Parathyroid adenoma (tissue), 2 donors: Measurements from ENCODE around the gene RFX2.

ENCODE experiments used
- H2AFZ ChIP-seq: fragments of 300-600 bp; sonication (generic); one replicate; pipeline ENCODE4 v1.7.0; 2017; ENCODE audit warnings: antibody characterized with exemption, mild to moderate bottlenecking
- H3K27ac ChIP-seq: fragments of 300-600 bp; sonication (generic); one replicate; pipeline ENCODE4 v1.7.0; 2017
- H3K27me3 ChIP-seq: fragments of 300-600 bp; sonication (generic); one replicate; pipeline ENCODE4 v1.7.0; 2017; ENCODE audit warnings: low read length; ENCODE audit not compliant: control insufficient read depth, insufficient read depth
- H3K36me3 ChIP-seq: fragments of 300-600 bp; sonication (generic); one replicate; pipeline ENCODE4 v1.7.0; 2017; ENCODE audit warnings: low read length; ENCODE audit not compliant: control insufficient read depth, insufficient read depth
- H3K4me1 ChIP-seq: fragments of 300-600 bp; sonication (generic); one replicate; pipeline ENCODE4 v1.7.0; 2017; ENCODE audit warnings: control low read depth
- H3K4me2 ChIP-seq: fragments of 300-600 bp; sonication (generic); one replicate; pipeline ENCODE4 v1.7.0; 2017; ENCODE audit warnings: low read length
- H3K4me3 ChIP-seq: fragments of 300-600 bp; sonication (generic); one replicate; pipeline ENCODE4 v1.7.0; 2017; ENCODE audit warnings: low read depth, low read length
- H3K79me2 ChIP-seq: fragments of 300-600 bp; sonication (generic); one replicate; pipeline ENCODE4 v1.7.0; 2017; ENCODE audit warnings: control low read depth
- H3K9ac ChIP-seq: fragments of 300-600 bp; sonication (generic); one replicate; pipeline ENCODE4 v1.7.0; 2017; ENCODE audit warnings: mild to moderate bottlenecking
- H3K9me3 ChIP-seq: fragments of 300-600 bp; sonication (generic); one replicate; pipeline ENCODE4 v1.7.0; 2017; ENCODE audit warnings: low read length; ENCODE audit not compliant: control insufficient read depth
- CTCF ChIP-seq: fragments of 300-600 bp; sonication (generic); IDR thresholded peaks from one replicate; pipeline ENCODE4 v1.7.0; 2017; ENCODE audit warnings: antibody characterized with exemption, mild to moderate bottlenecking
- donor health status: primary hyperparathyroidism.

Gene RFX2

GRCh38 chr19:6014551-6015135, 95.7 kb downstream of the RFX2 start:
- no peaks in the 10 kb centered on the region for H3K4me1 ChIP-seq
- no peak overlapping the region for H3K9ac ChIP-seq
- no peaks in the 10 kb centered on the region for H3K36me3 ChIP-seq
- no peak overlapping the region for H3K4me2 ChIP-seq
- no peaks in the 10 kb centered on the region for H3K9me3 ChIP-seq
- no peak for TF ChIP-seq CTCF
- no peaks in the 10 kb centered on the region for H3K27me3 ChIP-seq
- no peak overlapping the region for H3K27ac ChIP-seq
- H2AFZ ChIP-seq = no peak overlapping the region
- H3K79me2 ChIP-seq = no peaks in the 10 kb centered on the region
- no peak overlapping the region for H3K4me3 ChIP-seq

- Histone ChIP-seq H3K4me1 (no peaks in the 10 kb centered on the region), H3K4me2 (no peak overlapping the region), H3K27ac (no peak overlapping the region), H3K4me3 (no peak overlapping the region), H2AFZ (no peak overlapping the region), H3K27me3 (no peaks in the 10 kb centered on the region), H3K9ac (no peak overlapping the region), H3K36me3 (no peaks in the 10 kb centered on the region), H3K79me2 (no peaks in the 10 kb centered on the region), H3K9me3 (no peaks in the 10 kb centered on the region)
- no peak for TF ChIP-seq CTCF
These were observed 97.7 kb downstream of the RFX2 start for GRCh38 chr19:6012426-6013170.

- Histone ChIP-seq H3K36me3 (no peaks in the 10 kb centered on the region), H3K27me3 (no peaks in the 10 kb centered on the region), H3K4me3 (no peak overlapping the region), H2AFZ (no peak overlapping the region), H3K27ac (no peak overlapping the region), H3K4me2 (no peak overlapping the region), H3K79me2 (no peaks in the 10 kb centered on the region), H3K9ac (no peak overlapping the region), H3K4me1 (no peaks in the 10 kb centered on the region), H3K9me3 (no peaks in the 10 kb centered on the region)
- no peak for TF ChIP-seq CTCF
These were observed 98.5 kb downstream of the RFX2 start for GRCh38 chr19:6011794-6012193.

- Histone ChIP-seq H3K9ac (no peak overlapping the region), H3K4me2 (no peak overlapping the region), H3K36me3 (no peaks in the 10 kb centered on the region), H3K79me2 (no peaks in the 10 kb centered on the region), H3K4me3 (no peak overlapping the region), H3K9me3 (no peaks in the 10 kb centered on the region), H2AFZ (no peak overlapping the region), H3K27ac (no peak overlapping the region), H3K27me3 (no peaks in the 10 kb centered on the region), H3K4me1 (no peaks in the 10 kb centered on the region)
- TF ChIP-seq CTCF = no peak
These were observed 99.1 kb downstream of the RFX2 start for GRCh38 chr19:6011206-6011605.

- Histone ChIP-seq H3K27ac (no peak overlapping the region), H3K27me3 (no peaks in the 10 kb centered on the region), H3K4me3 (no peak overlapping the region), H2AFZ (no peak overlapping the region), H3K36me3 (no peaks in the 10 kb centered on the region), H3K79me2 (no peaks in the 10 kb centered on the region), H3K9ac (no peak overlapping the region), H3K9me3 (no peaks in the 10 kb centered on the region), H3K4me1 (no peaks in the 10 kb centered on the region), H3K4me2 (no peak overlapping the region)
- no peak for TF ChIP-seq CTCF
These were observed 100.2 kb downstream of the RFX2 start for GRCh38 chr19:6010107-6010506.
